ENCODE measurements around the gene OSBPL2.

The OSBPL2 gene

DNA sequence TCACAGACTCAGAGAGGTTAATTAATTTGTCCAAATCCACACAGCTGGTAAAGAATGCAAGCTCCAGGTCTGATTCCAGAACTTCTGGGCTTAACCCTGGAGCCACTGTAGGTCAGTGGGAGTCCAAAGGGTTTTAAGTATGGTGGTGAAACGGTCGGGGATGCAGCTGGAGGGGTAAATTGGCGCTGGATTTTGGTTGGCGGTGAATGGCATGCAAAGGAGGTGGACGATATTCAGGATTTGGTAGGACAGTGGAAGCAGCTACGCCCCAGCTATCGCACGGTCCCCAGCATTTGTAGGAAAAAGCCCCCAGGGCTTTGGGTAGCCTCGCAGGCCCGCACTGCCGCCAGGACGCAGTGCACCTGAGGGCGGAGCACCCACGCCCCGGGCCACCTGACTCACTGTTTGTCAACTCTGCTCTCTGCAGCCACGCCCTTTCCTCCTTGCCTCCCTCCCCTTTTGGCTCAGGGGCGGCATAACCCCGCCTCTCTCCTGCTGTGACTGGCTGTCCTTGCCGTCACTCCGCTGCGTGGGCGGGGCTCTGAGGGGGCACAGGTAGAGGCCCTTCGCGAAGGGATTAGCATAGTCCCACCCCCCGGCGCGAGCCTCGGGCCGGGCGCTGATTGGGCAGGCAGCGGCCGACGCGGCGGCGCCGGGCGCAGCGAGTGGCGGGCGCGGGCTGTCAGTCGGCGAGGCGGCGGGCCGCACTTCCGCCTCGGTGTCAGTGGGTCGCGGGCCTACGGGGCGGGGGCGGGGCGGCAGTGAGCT, at the start of gene OSBPL2:
Gene OSBPL2 (plus strand): TSS at position 721 of the 768 bp plus-strand sequence. CDS start 17,664 bp downstream, outside the sequence.
- in situ Hi-C loops (cut with MboI; ENCODE audit: low sequenced_read_pairs) = no loop called here

GRCh38 chr20:62190639-62191411, 47.5 kb upstream of the OSBPL2 start:
- in situ Hi-C loops (cut with MboI; ENCODE audit: low sequenced_read_pairs) = no loop called here

DNA sequence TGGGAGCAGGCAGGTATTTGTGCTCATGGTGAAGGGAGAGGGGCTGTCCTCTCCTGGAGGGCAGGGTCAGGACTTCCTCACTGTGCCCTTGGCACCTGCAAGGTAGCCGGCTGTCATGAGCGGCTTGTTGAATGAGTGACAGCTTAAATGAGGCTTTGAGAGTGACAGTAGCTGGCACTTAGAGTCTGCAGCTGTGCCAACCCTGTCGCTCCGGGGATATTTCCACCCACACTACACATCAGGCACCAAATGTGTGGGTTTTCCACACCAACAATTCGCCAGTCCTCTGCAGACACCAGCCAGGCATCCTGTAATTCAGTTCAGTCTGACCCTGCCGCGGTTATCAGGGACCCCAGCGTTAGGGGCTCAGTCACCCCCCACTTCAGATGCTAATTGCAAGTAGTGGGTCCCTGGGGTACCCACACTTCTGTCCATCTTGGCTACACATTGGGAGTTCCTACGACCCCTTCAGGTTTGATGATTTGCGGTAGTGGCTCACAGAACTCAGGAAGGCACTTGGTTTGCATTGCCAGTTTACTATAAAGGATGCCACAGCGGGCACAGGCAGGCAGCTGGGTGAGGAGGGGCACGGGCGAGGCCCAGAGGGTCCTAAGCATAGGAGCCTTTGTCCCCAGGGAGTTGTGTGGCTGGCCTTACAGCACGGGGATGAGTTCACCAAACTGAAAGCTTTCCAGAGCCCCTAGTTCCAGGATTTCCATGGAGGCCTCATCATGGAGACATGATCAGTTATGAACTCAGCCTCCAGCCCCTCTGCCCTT, 46.4 kb upstream of the OSBPL2 start:
- in situ Hi-C loops (cut with MboI; ENCODE audit: low sequenced_read_pairs) = no loop called here

GRCh38 chr20:62192635-62193034, 45.7 kb upstream of the OSBPL2 start:
- in situ Hi-C loops (cut with MboI; ENCODE audit: low sequenced_read_pairs) = no loop called here

DNA sequence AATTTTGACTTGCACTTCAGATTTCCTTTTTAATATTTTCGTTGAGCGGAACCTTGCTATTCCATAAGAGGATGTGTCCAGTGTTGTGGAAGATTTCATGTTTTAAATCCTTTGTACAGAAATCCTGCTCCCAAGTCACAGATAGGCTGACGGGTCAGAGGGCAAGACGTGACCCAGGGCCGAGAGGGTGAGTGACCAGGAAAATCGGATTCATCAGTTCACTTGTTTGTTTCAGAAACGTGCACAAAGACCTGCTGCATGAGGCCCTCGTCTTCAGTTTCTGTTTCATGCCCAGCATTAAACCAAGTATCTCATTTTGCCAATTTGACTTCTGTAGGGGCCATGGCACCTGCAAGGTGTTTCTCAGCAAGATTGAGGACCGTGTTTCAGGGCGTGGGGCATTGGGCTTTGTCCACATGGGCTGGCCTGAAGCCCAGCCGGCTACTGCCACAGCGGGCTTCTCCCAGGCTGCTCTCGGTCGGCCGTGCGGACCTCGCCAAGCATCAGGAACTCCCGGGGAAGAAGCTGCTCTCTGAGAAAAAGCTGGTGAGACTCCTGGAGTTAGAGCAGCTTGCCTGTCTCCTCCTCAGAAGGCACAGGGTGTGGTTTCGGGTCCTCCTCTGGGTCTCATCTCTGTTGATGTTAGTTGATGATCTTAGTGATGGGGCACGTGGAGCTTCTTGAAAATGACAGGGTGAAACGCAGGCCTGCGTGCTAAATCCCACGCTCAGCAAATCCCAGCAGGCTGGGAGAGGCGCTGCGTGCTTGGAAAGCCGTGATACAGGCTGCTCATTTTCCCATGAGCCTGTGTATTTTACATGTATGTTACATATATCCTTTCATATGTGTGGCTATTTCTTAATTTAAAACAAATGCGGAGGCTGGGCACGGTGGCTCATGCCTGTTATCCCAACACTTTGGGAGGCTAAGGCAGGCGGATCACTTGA, 45.0 kb upstream of the OSBPL2 start:
- in situ Hi-C loops (cut with MboI; ENCODE audit: low sequenced_read_pairs) = no loop called here

DNA sequence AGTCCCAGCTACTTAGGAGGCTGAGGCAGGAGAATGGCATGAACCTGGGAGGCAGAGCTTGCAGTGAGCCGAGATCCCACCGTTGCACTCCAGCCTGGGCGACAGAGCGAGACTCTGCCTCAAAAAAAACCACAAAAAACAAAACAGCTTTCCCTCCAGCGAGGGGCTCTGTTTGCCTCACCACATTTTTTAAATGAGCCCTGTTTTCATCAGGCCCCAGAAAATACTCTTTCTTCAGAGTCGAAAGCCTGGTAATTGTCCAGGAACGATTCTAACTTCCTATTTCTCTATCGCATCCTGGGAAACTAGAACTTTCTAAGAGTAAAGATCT, 43.3 kb upstream of the OSBPL2 start:
- in situ Hi-C loops (cut with MboI; ENCODE audit: low sequenced_read_pairs) = no loop called here

GRCh38 chr20:62195736-62196135, 42.6 kb upstream of the OSBPL2 start:
- in situ Hi-C loops (cut with MboI; ENCODE audit: low sequenced_read_pairs) = no loop called here

DNA sequence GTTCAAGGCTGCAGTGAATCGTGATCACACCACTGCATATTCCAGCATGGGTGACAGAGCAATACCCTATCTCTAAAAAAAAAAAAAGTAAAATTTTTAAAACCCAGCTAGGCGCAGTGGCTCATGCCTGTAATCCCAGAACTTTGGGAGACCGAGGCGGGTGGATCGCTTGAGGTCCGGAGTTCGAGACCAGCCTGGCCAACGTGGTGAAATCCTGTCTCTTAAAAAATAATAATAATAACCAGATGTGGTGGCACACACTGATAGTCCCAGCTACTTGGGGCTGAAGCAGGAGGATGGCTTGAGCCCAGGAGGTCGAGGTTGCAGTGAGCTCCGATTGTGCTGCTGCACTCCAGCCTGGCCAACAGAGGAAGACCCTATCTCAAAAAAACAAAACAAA, 42.0 kb upstream of the OSBPL2 start:
- in situ Hi-C loops (cut with MboI; ENCODE audit: low sequenced_read_pairs) = no loop called here

- in situ Hi-C loops (cut with MboI; ENCODE audit: low sequenced_read_pairs) = no loop called here
These were observed 41.0 kb upstream of the OSBPL2 start for GRCh38 chr20:62197311-62197710.

DNA sequence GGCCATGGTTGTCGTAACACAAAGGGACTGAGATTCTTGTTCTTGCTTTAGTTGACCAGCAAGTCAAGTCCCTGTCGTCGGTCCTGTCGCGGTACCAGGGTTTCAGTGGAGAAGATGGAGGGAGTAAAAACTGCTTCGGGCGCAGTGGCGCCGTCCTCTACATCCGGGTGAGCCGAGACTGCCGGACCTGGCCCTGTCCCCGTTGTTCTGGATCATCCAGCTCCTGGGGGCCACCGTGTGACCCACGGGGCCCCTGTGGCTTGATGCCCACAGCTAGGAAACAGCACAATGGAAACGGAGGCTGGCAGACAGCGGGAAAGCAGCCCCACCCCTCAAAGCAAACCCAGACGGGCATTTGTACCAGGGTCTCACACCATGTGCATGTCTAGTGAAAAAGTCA, 40.5 kb upstream of the OSBPL2 start:
- in situ Hi-C loops (cut with MboI; ENCODE audit: low sequenced_read_pairs) = no loop called here

DNA sequence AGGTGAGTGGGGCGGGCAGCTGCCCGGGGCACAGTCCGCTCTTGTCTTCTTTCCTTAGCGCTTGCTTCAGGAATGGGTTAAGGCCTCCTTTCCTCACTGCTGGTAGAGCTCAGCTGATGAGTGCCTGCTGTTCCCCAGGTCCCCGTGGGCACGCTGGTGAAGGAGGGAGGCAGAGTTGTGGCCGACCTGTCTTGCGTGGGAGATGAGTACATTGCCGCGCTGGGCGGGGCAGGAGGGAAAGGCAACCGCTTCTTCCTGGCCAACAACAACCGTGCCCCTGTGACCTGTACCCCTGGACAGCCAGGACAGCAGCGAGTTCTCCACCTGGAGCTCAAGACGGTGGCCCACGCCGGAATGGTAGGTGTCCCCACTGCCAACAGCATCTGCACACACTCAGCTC, 39.8 kb upstream of the OSBPL2 start:
- in situ Hi-C loops (cut with MboI; ENCODE audit: low sequenced_read_pairs) = no loop called here

DNA sequence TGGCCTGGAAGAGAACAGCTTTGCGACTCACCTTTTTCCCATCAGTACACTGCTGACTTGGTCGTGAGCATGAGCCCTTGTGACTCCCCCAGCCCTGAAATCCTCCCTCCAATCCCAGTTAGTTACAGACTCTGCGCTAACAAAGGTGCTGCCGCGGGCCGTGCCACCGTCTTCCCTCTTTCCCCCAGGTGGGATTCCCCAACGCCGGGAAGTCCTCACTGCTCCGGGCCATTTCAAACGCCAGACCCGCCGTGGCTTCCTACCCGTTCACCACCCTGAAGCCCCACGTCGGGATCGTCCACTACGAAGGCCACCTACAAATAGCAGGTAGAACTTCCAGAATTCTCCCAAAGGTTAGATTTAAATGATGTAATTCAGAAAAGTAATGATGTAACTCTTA, 39.4 kb upstream of the OSBPL2 start:
- in situ Hi-C loops (cut with MboI; ENCODE audit: low sequenced_read_pairs) = no loop called here

DNA sequence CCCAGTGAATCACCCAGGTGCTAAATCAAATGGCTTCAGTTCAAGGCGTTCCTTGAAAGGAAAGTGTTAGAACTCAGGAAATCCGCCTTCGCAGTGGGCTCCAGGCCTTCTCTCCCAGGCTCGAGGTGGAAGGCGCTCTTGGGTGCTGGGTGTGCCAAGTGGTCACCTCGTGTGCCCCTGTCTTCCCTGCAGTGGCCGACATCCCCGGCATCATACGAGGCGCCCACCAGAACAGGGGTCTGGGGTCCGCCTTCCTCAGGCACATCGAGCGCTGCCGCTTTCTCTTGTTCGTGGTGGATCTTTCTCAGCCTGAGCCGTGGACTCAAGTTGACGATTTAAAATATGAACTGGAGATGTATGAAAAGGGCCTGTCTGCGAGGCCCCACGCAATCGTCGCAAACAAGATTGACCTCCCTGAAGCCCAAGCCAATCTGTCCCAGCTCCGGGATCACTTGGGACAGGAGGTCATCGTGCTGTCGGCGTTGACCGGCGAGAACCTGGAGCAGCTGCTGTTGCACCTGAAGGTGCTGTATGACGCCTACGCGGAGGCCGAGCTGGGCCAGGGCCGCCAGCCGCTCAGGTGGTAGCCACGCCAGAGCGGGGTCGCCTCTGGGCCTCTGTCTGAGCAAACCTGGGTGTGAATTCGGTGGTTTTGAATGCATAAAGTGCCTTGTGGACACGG, 37.7 kb upstream of the OSBPL2 start:
- in situ Hi-C loops (cut with MboI; ENCODE audit: low sequenced_read_pairs) = no loop called here

- in situ Hi-C loops (cut with MboI; ENCODE audit: low sequenced_read_pairs) = no loop called here
These were observed 36.9 kb upstream of the OSBPL2 start for GRCh38 chr20:62201173-62202082.

- in situ Hi-C loops (cut with MboI; ENCODE audit: low sequenced_read_pairs) = no loop called here
These were observed 36.3 kb upstream of the OSBPL2 start for GRCh38 chr20:62202083-62202395.

- in situ Hi-C loops (cut with MboI; ENCODE audit: low sequenced_read_pairs) = no loop called here
These were observed 35.5 kb upstream of the OSBPL2 start for GRCh38 chr20:62202676-62203377.

DNA sequence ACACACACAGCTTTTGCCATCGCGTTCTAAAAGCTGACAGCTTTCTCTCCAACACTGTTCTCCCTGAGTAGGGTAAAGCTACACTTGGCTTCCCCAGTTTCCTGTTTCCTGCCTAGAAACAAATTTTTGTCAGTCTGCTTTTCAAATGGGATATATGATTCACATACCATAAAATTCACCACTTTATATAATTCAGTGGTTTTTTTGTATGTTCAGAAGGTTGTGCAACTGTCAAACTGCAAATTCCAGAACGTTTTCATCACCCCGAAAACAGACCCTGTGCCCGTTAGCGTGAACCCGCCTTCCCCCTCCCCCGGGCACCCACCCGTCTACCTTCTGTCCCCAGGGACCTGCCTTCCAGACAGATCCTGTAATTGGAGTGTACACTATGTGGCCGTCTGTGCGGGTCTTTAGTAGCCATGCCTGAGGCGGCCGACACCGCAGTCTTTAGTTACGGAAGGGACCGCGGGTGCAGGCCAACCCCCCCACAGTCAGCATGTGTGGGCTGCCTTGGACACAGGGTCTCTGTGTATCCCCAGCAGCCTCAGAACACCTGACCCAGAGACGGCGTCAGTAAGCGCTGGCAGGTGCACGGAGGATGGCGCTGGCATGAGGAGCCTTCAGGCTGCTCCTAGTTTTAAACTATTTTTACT, 34.8 kb upstream of the OSBPL2 start:
- in situ Hi-C loops (cut with MboI; ENCODE audit: low sequenced_read_pairs) = no loop called here
